ENCODE results near the gene TLE3.

- TF ChIP-seq CTCF (IDR thresholded peaks at IDR 0.05) = no peak
- TF ChIP-seq YY1 (IDR thresholded peaks at IDR 0.05; ENCODE audit: low read depth) = no peak
- no peak for TF ChIP-seq RCOR1 (IDR thresholded peaks at IDR 0.05; ENCODE audit: low read length)
- TF ChIP-seq USF2 (IDR thresholded peaks at IDR 0.05; ENCODE audit: borderline replicate concordance, low read depth, low read length) = no peak
- TF ChIP-seq POLR2AphosphoS5 (IDR thresholded peaks at IDR 0.05; ENCODE audit: low read depth, low read length) = no peak
Observed at GRCh38 chr15:70050441-70050840, 47.3 kb downstream of the TLE3 start.
